Measurements from ENCODE around the gene SLC22A2. TPM values are rescaled to one million over a fixed set of nuclear protein-coding genes. Genes with fewer than 3 reads are reported as not detected.

SLC22A2 gene
- polyA plus RNA-seq, 1 experiment = not detected

DNA sequence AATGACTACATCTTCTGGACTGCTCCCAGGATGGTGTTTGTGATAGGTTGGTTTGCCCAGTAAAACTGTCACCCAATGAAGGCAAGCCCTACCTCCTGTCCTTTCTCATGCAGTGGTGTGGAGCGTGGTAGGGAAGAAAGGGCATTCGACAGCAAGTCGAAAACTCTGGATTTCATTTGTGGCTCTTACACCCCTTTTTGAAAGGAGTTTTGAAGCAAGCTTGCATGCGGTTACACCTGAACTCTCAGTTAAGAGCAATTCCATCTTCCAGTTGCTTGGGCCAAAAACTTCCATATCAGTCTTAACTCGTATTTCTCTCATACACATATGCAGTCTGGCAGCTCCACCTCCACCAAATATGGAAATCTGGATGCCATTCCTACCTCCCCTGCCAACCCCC, 19.7 kb upstream of the SLC22A2 start:
- H3K27me3 ChIP-seq (ENCODE audit: control insufficient read depth, insufficient read depth, low read length) = no peaks in the 10 kb centered on the region
- DNase-seq (ENCODE audit: low read depth, low spot score) = no peak
- peaks cover 10% of the 10 kb centered on the region for H3K9me3 ChIP-seq (ENCODE audit: control insufficient read depth, insufficient read depth, low read length)
- H3K27ac ChIP-seq (ENCODE audit: low read depth, low read length) = no peak overlapping the region
- ChIA-PET POLR2A (no interaction called here), CTCF (no interaction called here)
- H3K4me3 ChIP-seq (ENCODE audit: low read depth, low read length) = no peak overlapping the region
- TF ChIP-seq, protein P1, sequence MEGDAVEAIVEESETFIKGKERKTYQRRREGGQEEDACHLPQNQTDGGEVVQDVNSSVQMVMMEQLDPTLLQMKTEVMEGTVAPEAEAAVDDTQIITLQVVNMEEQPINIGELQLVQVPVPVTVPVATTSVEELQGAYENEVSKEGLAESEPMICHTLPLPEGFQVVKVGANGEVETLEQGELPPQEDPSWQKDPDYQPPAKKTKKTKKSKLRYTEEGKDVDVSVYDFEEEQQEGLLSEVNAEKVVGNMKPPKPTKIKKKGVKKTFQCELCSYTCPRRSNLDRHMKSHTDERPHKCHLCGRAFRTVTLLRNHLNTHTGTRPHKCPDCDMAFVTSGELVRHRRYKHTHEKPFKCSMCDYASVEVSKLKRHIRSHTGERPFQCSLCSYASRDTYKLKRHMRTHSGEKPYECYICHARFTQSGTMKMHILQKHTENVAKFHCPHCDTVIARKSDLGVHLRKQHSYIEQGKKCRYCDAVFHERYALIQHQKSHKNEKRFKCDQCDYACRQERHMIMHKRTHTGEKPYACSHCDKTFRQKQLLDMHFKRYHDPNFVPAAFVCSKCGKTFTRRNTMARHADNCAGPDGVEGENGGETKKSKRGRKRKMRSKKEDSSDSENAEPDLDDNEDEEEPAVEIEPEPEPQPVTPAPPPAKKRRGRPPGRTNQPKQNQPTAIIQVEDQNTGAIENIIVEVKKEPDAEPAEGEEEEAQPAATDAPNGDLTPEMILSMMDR (IDR thresholded peaks at IDR 0.05; ENCODE audit: low read depth, low read length) = no peak

GRCh38 chr6:160277546-160277945, 18.9 kb upstream of the SLC22A2 start:
- no peaks in the 10 kb centered on the region for H3K27me3 ChIP-seq (ENCODE audit: control insufficient read depth, insufficient read depth, low read length)
- no peak overlapping the region for H3K27ac ChIP-seq (ENCODE audit: low read depth, low read length)
- TF ChIP-seq, protein P1 (IDR thresholded peaks at IDR 0.05; ENCODE audit: low read depth, low read length) = no peak
- DNase-seq (ENCODE audit: low read depth, low spot score) = no peak
- POLR2A ChIA-PET = no interaction called here
- peaks cover 10% of the 10 kb centered on the region for H3K9me3 ChIP-seq (ENCODE audit: control insufficient read depth, insufficient read depth, low read length)
- CTCF ChIA-PET = no interaction called here
- no peak overlapping the region for H3K4me3 ChIP-seq (ENCODE audit: low read depth, low read length)

DNA sequence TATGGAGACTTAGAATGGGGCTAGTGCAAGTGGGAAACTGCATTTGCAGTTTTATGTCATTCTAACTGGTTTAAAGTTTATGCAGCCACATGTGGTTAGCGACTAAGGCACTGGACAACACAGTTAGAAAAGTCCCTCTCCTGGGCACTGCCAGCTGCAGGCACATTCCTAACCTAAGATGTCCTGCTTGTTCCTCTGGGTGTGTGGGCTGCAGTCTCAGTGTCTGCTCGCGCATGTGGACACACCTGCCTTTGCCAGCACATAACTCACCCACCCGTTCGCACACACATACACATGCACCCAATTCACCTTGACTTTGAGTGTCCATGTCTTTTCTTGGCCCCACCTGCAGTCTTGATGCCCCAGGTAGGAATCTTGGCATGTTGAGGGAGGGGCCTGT, 18.5 kb upstream of the SLC22A2 start:
- no peak for DNase-seq (ENCODE audit: low read depth, low spot score)
- TF ChIP-seq, protein P1 (IDR thresholded peaks at IDR 0.05; ENCODE audit: low read depth, low read length) = no peak
- ChIA-PET CTCF (no interaction called here), POLR2A (no interaction called here)
- Histone ChIP-seq H3K27me3 (ENCODE audit: control insufficient read depth, insufficient read depth, low read length) (no peaks in the 10 kb centered on the region), H3K4me3 (ENCODE audit: low read depth, low read length) (no peak overlapping the region), H3K9me3 (ENCODE audit: control insufficient read depth, insufficient read depth, low read length) (peaks cover 10% of the 10 kb centered on the region), H3K27ac (ENCODE audit: low read depth, low read length) (no peak overlapping the region)

GRCh38 chr6:160276126-160276525, 17.5 kb upstream of the SLC22A2 start:
- H3K4me3 ChIP-seq (ENCODE audit: low read depth, low read length) = no peak overlapping the region
- DNase-seq (ENCODE audit: low read depth, low spot score) = no peak
- ChIA-PET POLR2A (no interaction called here), CTCF (no interaction called here)
- H3K27me3 ChIP-seq (ENCODE audit: control insufficient read depth, insufficient read depth, low read length) = no peaks in the 10 kb centered on the region
- H3K27ac ChIP-seq (ENCODE audit: low read depth, low read length) = no peak overlapping the region
- peaks cover 10% of the 10 kb centered on the region for H3K9me3 ChIP-seq (ENCODE audit: control insufficient read depth, insufficient read depth, low read length)
- TF ChIP-seq, protein P1 (IDR thresholded peaks at IDR 0.05; ENCODE audit: low read depth, low read length) = no peak

DNA sequence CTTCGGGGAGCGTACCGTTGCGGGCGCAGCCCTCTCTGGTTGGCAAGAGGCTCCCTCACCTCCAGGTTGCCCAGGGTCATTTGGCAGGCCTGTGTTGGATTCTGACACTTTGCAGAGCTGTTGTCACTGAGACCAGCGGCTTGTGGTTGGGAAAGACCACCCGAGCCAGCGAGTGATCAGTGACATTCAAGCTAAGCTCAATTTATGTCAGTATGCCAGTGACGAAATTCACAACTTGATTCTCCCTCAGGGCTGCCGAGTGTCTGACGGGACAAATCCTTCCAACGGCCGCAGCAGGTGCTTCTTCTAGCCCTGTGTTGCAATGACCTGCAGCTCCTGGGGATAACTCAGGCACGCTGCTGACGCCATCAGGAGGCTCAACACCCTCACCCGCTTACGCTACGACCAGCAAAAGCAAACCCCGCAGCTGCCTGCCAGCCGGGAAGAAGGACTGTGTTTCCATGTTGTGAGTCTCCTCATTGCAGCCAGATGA, 16.9 kb upstream of the SLC22A2 start:
- no peak for DNase-seq (ENCODE audit: low read depth, low spot score)
- Histone ChIP-seq H3K27ac (ENCODE audit: low read depth, low read length) (no peak overlapping the region), H3K27me3 (ENCODE audit: control insufficient read depth, insufficient read depth, low read length) (no peaks in the 10 kb centered on the region), H3K4me3 (ENCODE audit: low read depth, low read length) (no peak overlapping the region), H3K9me3 (ENCODE audit: control insufficient read depth, insufficient read depth, low read length) (peaks cover 10% of the 10 kb centered on the region)
- CTCF ChIA-PET = interaction anchor here (1.1 kb wide), 1 partner anchor 180 kb away, joined by 3 read pairs; no protein-coding TSS in a partner anchor
- POLR2A ChIA-PET = no interaction called here
- TF ChIP-seq, protein P1 (IDR thresholded peaks at IDR 0.05; ENCODE audit: low read depth, low read length) = no peak

Measured in AG04450 (cell line).